ENCODE results near the gene ZNF319. TPM values are rescaled to one million over a fixed set of nuclear protein-coding genes. Genes with fewer than 3 reads are reported as not detected.

The ZNF319 gene
- total and polyA plus RNA-seq, 4 donors, result 0.64 to 3.4 (median 2.6) TPM

DNA sequence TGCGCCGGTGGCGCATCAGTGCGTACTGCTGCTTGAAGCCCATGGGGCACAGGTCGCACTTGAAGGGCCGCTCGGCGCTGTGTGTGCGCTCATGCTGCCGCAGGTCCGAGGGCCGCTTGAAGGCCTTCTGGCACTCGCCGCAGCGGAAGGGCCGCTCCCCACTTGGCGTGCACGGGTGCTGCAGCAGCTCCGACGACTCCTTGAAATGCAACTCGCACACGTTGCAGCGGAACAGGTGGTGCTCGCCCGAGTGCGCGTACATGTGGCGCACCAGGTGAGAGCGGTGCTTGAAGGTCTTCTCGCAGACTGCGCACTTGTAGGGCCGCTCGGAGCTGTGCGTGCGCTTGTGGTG, 3.3 kb downstream of the ZNF319 start:
- no peak for DNase-seq (ENCODE audit: low spot score)

DNA sequence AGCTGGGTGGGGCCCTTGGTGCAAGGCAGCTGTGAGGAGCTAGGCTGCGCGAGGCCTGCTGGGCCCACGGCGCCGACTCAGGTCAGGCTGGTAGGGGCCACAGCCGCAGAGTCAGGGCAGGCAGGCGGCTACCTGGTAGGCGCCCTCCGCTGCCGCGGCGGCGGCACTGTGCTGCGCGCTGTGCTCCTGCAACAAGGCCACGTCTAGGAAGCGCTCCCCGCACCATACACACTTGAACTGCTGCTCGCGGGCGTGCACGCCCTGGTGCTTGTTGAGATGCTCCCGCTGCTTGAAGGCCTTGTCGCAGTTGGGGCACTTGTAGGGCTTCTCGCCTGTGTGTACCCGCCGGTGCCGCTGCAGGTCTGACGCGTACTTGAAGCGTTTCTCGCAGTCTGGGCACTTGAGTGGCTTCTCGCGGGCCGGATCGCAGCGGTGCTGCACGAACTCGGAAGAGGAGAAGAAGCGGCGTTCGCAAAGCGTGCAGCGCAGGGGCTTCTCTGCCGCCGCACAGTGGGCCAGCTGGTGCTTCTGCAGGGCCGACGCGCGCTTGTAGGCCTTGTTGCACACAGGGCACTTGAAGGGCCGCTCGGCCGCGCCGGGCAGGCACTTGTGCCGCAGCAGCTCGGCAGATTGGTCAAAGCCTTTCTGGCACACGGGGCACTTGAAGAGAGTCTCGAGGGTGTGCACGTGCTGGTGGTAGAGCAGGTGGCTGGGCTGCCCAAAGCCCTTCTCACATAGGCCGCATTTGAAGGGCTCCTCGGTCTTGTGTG, 3.9 kb downstream of the ZNF319 start:
- Histone ChIP-seq H3K4me3 (ENCODE audit: low read depth in 1 of 3, low read length in 3 of 3) (no peak overlapping the region), H3K9ac (ENCODE audit: low read depth in 1 of 2, low read length in 2 of 2) (no peak overlapping the region), H3K27ac (ENCODE audit: low read depth in 1 of 2, low read length in 2 of 2) (no peak overlapping the region), H3K27me3 (ENCODE audit: control insufficient read depth in 4 of 4, insufficient read depth in 4 of 4, low read length in 3 of 4) (no peaks in the 10 kb centered on the region), H3K9me3 (ENCODE audit: control insufficient read depth in 4 of 4, low read length in 3 of 4) (no peaks in the 10 kb centered on the region), H3K4me1 (ENCODE audit: control insufficient read depth in 4 of 4, insufficient read depth in 4 of 4, low read length in 3 of 4) (peaks cover 8 to 16% (median 9%) of the 10 kb centered on the region in 4 donors), H3K36me3 (ENCODE audit: control insufficient read depth in 4 of 4, insufficient read depth in 3 of 4, low read depth in 1 of 4, low read length in 3 of 4) (peaks cover 4 to 25% (median 11%) of the 10 kb centered on the region in 4 donors)
- DNase-seq (ENCODE audit: low spot score), result no peak
- WGBS, result 96% methylated on average over 62 of the region's 62 CpGs
- TF ChIP-seq GABPA (IDR thresholded peaks at IDR 0.05 in 1 of 2, conservative IDR thresholded peaks at IDR 0.05 in 1 of 2) (no peak), JUND (IDR thresholded peaks at IDR 0.05) (no peak), HNF4G (IDR thresholded peaks at IDR 0.05) (no peak), RXRA (IDR thresholded peaks at IDR 0.05) (no peak), TAF1 (conservative IDR thresholded peaks at IDR 0.05) (no peak), SP1 (IDR thresholded peaks at IDR 0.05) (no peak), NR2F2 (IDR thresholded peaks at IDR 0.05) (no peak), RAD21 (IDR thresholded peaks at IDR 0.05) (no peak), FOXA2 (IDR thresholded peaks at IDR 0.05) (no peak), HNF4A (conservative IDR thresholded peaks at IDR 0.05) (no peak), YY1 (IDR thresholded peaks at IDR 0.05) (no peak), FOXA1 (IDR thresholded peaks at IDR 0.05) (no peak)
- TF ChIP-seq, protein P1, sequence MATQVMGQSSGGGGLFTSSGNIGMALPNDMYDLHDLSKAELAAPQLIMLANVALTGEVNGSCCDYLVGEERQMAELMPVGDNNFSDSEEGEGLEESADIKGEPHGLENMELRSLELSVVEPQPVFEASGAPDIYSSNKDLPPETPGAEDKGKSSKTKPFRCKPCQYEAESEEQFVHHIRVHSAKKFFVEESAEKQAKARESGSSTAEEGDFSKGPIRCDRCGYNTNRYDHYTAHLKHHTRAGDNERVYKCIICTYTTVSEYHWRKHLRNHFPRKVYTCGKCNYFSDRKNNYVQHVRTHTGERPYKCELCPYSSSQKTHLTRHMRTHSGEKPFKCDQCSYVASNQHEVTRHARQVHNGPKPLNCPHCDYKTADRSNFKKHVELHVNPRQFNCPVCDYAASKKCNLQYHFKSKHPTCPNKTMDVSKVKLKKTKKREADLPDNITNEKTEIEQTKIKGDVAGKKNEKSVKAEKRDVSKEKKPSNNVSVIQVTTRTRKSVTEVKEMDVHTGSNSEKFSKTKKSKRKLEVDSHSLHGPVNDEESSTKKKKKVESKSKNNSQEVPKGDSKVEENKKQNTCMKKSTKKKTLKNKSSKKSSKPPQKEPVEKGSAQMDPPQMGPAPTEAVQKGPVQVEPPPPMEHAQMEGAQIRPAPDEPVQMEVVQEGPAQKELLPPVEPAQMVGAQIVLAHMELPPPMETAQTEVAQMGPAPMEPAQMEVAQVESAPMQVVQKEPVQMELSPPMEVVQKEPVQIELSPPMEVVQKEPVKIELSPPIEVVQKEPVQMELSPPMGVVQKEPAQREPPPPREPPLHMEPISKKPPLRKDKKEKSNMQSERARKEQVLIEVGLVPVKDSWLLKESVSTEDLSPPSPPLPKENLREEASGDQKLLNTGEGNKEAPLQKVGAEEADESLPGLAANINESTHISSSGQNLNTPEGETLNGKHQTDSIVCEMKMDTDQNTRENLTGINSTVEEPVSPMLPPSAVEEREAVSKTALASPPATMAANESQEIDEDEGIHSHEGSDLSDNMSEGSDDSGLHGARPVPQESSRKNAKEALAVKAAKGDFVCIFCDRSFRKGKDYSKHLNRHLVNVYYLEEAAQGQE (IDR thresholded peaks at IDR 0.05), result no peak
- TF ChIP-seq, protein P2, sequence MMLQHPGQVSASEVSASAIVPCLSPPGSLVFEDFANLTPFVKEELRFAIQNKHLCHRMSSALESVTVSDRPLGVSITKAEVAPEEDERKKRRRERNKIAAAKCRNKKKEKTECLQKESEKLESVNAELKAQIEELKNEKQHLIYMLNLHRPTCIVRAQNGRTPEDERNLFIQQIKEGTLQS (IDR thresholded peaks at IDR 0.05), result no peak
- TF ChIP-seq, protein P3, sequence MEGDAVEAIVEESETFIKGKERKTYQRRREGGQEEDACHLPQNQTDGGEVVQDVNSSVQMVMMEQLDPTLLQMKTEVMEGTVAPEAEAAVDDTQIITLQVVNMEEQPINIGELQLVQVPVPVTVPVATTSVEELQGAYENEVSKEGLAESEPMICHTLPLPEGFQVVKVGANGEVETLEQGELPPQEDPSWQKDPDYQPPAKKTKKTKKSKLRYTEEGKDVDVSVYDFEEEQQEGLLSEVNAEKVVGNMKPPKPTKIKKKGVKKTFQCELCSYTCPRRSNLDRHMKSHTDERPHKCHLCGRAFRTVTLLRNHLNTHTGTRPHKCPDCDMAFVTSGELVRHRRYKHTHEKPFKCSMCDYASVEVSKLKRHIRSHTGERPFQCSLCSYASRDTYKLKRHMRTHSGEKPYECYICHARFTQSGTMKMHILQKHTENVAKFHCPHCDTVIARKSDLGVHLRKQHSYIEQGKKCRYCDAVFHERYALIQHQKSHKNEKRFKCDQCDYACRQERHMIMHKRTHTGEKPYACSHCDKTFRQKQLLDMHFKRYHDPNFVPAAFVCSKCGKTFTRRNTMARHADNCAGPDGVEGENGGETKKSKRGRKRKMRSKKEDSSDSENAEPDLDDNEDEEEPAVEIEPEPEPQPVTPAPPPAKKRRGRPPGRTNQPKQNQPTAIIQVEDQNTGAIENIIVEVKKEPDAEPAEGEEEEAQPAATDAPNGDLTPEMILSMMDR (IDR thresholded peaks at IDR 0.05; ENCODE audit: low read depth, low read length, missing input control), result no peak
- TF ChIP-seq, protein P4, sequence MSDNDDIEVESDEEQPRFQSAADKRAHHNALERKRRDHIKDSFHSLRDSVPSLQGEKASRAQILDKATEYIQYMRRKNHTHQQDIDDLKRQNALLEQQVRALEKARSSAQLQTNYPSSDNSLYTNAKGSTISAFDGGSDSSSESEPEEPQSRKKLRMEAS (IDR thresholded peaks at IDR 0.05), result no peak

More for the DNA sequence above, 3.3 kb downstream of the ZNF319 start:
- no peak overlapping the region for H3K4me3 ChIP-seq (ENCODE audit: low read depth in 1 of 3, low read length in 3 of 3)
- no peaks in the 10 kb centered on the region for H3K27me3 ChIP-seq (ENCODE audit: control insufficient read depth in 4 of 4, insufficient read depth in 4 of 4, low read length in 3 of 4)
- peaks cover 9 to 22% (median 14%) of the 10 kb centered on the region in 4 donors for H3K4me1 ChIP-seq (ENCODE audit: control insufficient read depth in 4 of 4, insufficient read depth in 4 of 4, low read length in 3 of 4)
- H3K9ac ChIP-seq (ENCODE audit: low read depth in 1 of 2, low read length in 2 of 2), result no peak overlapping the region
- H3K9me3 ChIP-seq (ENCODE audit: control insufficient read depth in 4 of 4, low read length in 3 of 4), result no peaks in the 10 kb centered on the region
- 98% methylated on average over 35 of the region's 35 CpGs for WGBS
- TF ChIP-seq NR2F2 (IDR thresholded peaks at IDR 0.05) (no peak), RAD21 (IDR thresholded peaks at IDR 0.05) (no peak), HNF4A (conservative IDR thresholded peaks at IDR 0.05) (no peak)
- TF ChIP-seq, protein P1 (IDR thresholded peaks at IDR 0.05), result no peak
- no peak overlapping the region for H3K27ac ChIP-seq (ENCODE audit: low read depth in 1 of 2, low read length in 2 of 2)
- peaks cover 4 to 25% (median 11%) of the 10 kb centered on the region in 4 donors for H3K36me3 ChIP-seq (ENCODE audit: control insufficient read depth in 4 of 4, insufficient read depth in 3 of 4, low read depth in 1 of 4, low read length in 3 of 4)
